Mammary epithelial cell (primary cell): Measurements from ENCODE around the gene HOXA11.

Experiments used
- EZH2 ChIP-seq: IDR thresholded peaks from 2 replicates; pipeline ENCODE4 v1.6.1; 2012; ENCODE audit warnings: low read length, inconsistent platforms, borderline replicate concordance
- TF ChIP-seq, protein P1 (sequence below), 2 donors: IDR thresholded peaks in 1 of 2; conservative IDR thresholded peaks in 1 of 2; 2 replicates each; pipeline ENCODE4 v1.5.1; 2011 to 2012; ENCODE audit warnings: inconsistent platforms in 2 of 2, low read length in 2 of 2, mild to moderate bottlenecking in 2 of 2, control low read depth in 1 of 2, low read depth in 1 of 2; ENCODE audit not compliant: insufficient read depth in 1 of 2; ENCODE audit errors: extremely low read depth in 1 of 2

DNA sequence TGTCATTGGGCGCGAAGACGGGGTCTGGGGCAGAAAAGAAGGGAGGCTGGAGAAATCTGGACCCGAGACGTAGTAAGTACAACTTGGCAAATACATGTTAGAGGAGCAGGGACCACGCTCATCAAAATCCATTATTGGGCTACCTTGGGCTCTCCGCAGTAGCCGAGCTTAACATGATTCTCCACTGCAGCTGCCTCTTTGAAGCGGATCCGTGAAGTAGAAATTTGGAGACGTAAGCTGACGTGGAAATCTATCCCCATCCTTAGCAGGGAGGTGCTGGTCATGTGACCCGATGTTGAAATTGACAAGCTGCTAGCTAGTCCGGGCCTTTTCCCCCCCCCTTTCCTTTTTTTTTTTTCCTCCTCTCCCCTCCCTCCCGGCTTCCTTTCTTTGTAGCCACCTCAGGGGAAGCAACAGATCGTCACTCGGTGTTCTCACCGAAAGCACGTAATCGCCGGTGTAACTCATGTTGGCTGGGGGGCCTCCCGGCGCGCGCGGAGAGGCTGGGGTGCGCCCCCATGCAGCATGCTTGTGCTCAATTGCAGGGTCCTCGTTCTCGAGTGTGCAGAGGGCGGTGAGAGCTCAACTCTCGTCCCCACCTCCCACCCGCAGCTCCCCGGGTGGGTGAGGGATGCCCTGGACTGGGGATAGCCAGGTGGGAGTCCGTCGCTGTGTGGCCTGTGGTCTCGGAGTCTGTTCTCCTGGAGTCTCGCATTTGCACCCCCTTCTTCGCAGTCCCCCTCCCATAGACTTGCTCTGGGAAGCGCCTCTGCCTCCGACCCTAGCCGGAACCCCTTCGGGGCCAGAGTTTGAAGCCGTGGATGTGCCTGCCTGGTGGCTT lies at the start of gene HOXA11:
- TF ChIP-seq, protein P1, sequence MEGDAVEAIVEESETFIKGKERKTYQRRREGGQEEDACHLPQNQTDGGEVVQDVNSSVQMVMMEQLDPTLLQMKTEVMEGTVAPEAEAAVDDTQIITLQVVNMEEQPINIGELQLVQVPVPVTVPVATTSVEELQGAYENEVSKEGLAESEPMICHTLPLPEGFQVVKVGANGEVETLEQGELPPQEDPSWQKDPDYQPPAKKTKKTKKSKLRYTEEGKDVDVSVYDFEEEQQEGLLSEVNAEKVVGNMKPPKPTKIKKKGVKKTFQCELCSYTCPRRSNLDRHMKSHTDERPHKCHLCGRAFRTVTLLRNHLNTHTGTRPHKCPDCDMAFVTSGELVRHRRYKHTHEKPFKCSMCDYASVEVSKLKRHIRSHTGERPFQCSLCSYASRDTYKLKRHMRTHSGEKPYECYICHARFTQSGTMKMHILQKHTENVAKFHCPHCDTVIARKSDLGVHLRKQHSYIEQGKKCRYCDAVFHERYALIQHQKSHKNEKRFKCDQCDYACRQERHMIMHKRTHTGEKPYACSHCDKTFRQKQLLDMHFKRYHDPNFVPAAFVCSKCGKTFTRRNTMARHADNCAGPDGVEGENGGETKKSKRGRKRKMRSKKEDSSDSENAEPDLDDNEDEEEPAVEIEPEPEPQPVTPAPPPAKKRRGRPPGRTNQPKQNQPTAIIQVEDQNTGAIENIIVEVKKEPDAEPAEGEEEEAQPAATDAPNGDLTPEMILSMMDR (conservative IDR thresholded peaks at IDR 0.05 in 1 of 2, IDR thresholded peaks at IDR 0.05 in 1 of 2; ENCODE audit: extremely low read depth in 1 of 2, insufficient read depth in 1 of 2, low read depth in 1 of 2, low read length in 2 of 2): no peak
- TF ChIP-seq EZH2: peak; percentile 15
